A673 (cell line): Measurements from ENCODE around the gene EMP1. TPM values are rescaled to one million over a fixed set of nuclear protein-coding genes. Genes with fewer than 3 reads are reported as not detected.

ENCODE experiments used
- BruUV-seq: library from RNA; stranded (reverse); fragments of 400-500 nt; replicated peaks from 2 replicates; lab custom pipeline; 2021; lab: Mats Ljungman, UMichigan
- CTCF ChIA-PET: fragments of 300-600 bp; sonication (Branson Sonifier 250); formaldehyde crosslinking; loops from one replicate; lab custom pipeline; 2022; ENCODE audit warnings: antibody characterized with exemption; lab: Charles Lee
- POLR2A ChIA-PET: fragments of 300-600 bp; sonication (Branson Sonifier 250); formaldehyde crosslinking; loops from one replicate; lab custom pipeline; 2022; ENCODE audit warnings: antibody characterized with exemption; ENCODE audit not compliant: low non-redundant PET; lab: Charles Lee
- DNase-seq: peaks from one replicate; pipeline ENCODE4 v3.0.0-alpha.2; 2015; ENCODE audit warnings: low spot score
- H3K27ac ChIP-seq: fragments of 200-600 bp; sonication (generic); 2 replicates; pipeline ENCODE4 v1.5.1; 2016; ENCODE audit warnings: mixed run types, low read depth, mild to moderate bottlenecking, mixed read lengths, antibody characterized with exemption, low read length; ENCODE audit not compliant: poor library complexity, severe bottlenecking
- H3K27me3 ChIP-seq: fragments of 200-600 bp; sonication (generic); replicated peaks from 2 replicates; pipeline ENCODE4 v1.6.1; 2017; ENCODE audit warnings: mixed run types, low read depth, mild to moderate bottlenecking, mixed read lengths, antibody characterized with exemption, low read length; ENCODE audit not compliant: insufficient read depth, poor library complexity
- H3K36me3 ChIP-seq: fragments of 200-600 bp; sonication (generic); 2 replicates; pipeline ENCODE4 v1.6.1; 2016; ENCODE audit warnings: mixed run types, mild to moderate bottlenecking, mixed read lengths, antibody characterized with exemption, low read length; ENCODE audit not compliant: insufficient read depth, poor library complexity, severe bottlenecking
- H3K4me1 ChIP-seq: fragments of 200-600 bp; sonication (generic); 2 replicates; pipeline ENCODE4 v1.6.1; 2017; ENCODE audit warnings: mixed run types, mild to moderate bottlenecking, mixed read lengths, antibody characterized with exemption, low read length; ENCODE audit not compliant: insufficient read depth, poor library complexity, severe bottlenecking
- H3K4me3 ChIP-seq: fragments of 200-600 bp; sonication (generic); 2 replicates; pipeline ENCODE4 v1.5.1; 2016; ENCODE audit warnings: low read depth, mixed run types, mild to moderate bottlenecking, mixed read lengths, low read length; ENCODE audit not compliant: poor library complexity, severe bottlenecking
- H3K9me3 ChIP-seq: fragments of 200-600 bp; sonication (generic); 2 replicates; pipeline ENCODE4 v1.6.1; 2016; ENCODE audit warnings: mixed run types, low read depth, mild to moderate bottlenecking, mixed read lengths, antibody characterized with exemption, low read length; ENCODE audit not compliant: poor library complexity, severe bottlenecking
- EZH2 ChIP-seq: fragments of 200-600 bp; sonication (generic); IDR thresholded peaks from 2 replicates; pipeline ENCODE4 v1.6.1; 2017; ENCODE audit warnings: borderline replicate concordance, low read depth, mild to moderate bottlenecking, mixed read lengths, antibody characterized with exemption, low read length; ENCODE audit not compliant: poor library complexity, severe bottlenecking
- intact Hi-C: fragments of 100-400 bp; cut with micrococcal nuclease; formaldehyde crosslinking; loops from one replicate; pipeline ENCODE4 v1.10.0; 2022; ENCODE audit not compliant: unreplicated experiment
- total RNA-seq: library from RNA; stranded (reverse); gene quantifications from 2 replicates; pipeline ENCODE4 v1.2.3, GENCODE V29; 2021
- TF ChIP-seq, protein P1 (sequence below): fragments of 300-800, 200-600 bp; sonication (generic); conservative IDR thresholded peaks from 2 replicates; pipeline ENCODE4 v1.5.1; 2017; ENCODE audit warnings: low read depth, mild to moderate bottlenecking, antibody characterized with exemption, low read length, moderate library complexity, mixed read lengths

EMP1 gene
- total RNA-seq, 1 experiment from 2014 or later: 66.5 TPM

DNA sequence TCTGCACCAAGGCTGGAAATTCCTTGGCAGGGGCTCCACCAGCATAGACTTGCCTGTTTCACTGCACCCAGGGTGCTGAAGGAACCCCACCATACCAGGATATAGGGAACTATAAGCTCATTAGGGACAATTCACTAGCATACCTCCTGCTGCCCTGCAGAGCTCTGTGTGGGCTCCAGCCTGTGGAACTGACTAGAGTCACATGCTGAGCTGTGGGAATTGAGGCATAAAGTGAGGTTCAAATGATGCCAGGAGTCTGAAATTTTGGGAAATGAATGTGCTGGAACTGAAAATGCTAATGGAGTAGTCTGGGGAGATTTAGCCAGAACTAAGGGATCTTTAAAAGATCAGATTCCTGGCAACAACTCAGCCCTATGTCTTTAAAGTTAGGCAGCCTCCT, 7.3 kb upstream of the EMP1 start:
- Histone ChIP-seq H3K36me3 (no peaks in the 10 kb centered on the region), H3K27me3 (no peaks in the 10 kb centered on the region), H3K4me3 (no peak overlapping the region), H3K4me1 (peaks cover 18% of the 10 kb centered on the region), H3K27ac (no peak overlapping the region), H3K9me3 (no peaks in the 10 kb centered on the region)
- peak; percentile 81 for DNase-seq
- no peak for TF ChIP-seq EZH2
- TF ChIP-seq, protein P1, sequence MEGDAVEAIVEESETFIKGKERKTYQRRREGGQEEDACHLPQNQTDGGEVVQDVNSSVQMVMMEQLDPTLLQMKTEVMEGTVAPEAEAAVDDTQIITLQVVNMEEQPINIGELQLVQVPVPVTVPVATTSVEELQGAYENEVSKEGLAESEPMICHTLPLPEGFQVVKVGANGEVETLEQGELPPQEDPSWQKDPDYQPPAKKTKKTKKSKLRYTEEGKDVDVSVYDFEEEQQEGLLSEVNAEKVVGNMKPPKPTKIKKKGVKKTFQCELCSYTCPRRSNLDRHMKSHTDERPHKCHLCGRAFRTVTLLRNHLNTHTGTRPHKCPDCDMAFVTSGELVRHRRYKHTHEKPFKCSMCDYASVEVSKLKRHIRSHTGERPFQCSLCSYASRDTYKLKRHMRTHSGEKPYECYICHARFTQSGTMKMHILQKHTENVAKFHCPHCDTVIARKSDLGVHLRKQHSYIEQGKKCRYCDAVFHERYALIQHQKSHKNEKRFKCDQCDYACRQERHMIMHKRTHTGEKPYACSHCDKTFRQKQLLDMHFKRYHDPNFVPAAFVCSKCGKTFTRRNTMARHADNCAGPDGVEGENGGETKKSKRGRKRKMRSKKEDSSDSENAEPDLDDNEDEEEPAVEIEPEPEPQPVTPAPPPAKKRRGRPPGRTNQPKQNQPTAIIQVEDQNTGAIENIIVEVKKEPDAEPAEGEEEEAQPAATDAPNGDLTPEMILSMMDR: no peak
- POLR2A ChIA-PET: no interaction called here
- CTCF ChIA-PET: no interaction called here
- intact Hi-C loops: no loop called here
- no TSS peak for BruUV-seq

- Histone ChIP-seq H3K27ac (no peak overlapping the region), H3K4me3 (no peak overlapping the region), H3K4me1 (peaks cover 18% of the 10 kb centered on the region), H3K27me3 (no peaks in the 10 kb centered on the region), H3K9me3 (no peaks in the 10 kb centered on the region), H3K36me3 (no peaks in the 10 kb centered on the region)
- ChIA-PET CTCF (no interaction called here), POLR2A (no interaction called here)
- no peak for TF ChIP-seq EZH2
- TF ChIP-seq, protein P1: no peak
- intact Hi-C loops: no loop called here
- no peak for DNase-seq
- BruUV-seq: no TSS peak
Observed at GRCh38 chr12:13190275-13190674, 6.3 kb upstream of the EMP1 start.

DNA sequence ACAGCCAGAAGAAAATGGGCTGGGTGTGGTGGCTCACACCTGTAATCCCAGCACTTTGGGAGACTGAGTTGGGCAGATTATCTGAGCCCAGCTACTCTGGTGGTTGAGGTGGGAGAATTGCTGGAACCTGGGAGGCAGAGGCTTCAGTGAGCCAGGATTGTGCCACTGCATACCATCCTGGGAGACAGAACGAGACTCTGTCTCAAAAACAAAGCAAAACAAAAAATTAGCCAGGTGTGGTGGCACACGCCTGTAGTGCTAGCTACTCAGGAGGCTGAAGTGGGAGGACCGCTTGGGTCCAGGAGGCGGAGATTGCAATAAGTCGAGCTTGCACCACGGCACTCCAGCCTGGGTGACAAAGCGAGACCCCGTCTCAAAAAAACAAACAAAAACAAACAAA, 3.8 kb upstream of the EMP1 start:
- CTCF ChIA-PET: interaction anchor here (0.6 kb wide), 1 partner anchor 269 kb away, joined by 3 read pairs; no protein-coding TSS in a partner anchor
- H3K27me3 ChIP-seq: no peaks in the 10 kb centered on the region
- H3K4me1 ChIP-seq: peaks cover 28% of the 10 kb centered on the region
- no TSS peak for BruUV-seq
- no peak overlapping the region for H3K27ac ChIP-seq
- intact Hi-C loops: no loop called here
- H3K9me3 ChIP-seq: no peaks in the 10 kb centered on the region
- no peaks in the 10 kb centered on the region for H3K36me3 ChIP-seq
- TF ChIP-seq EZH2: no peak
- TF ChIP-seq, protein P1: no peak
- POLR2A ChIA-PET: no interaction called here
- H3K4me3 ChIP-seq: no peak overlapping the region
- DNase-seq: no peak
